CD4-positive, alpha-beta T cell (primary cell): Measurements from ENCODE around the gene CHAF1A. TPM values are rescaled to one million over a fixed set of nuclear protein-coding genes. Genes with fewer than 3 reads are reported as not detected.
A peak's percentile ranks its signal among the peaks of the same experiment; 100 is the strongest.

Source experiments
- ATAC-seq: fragments of 200-7000 bp; cut with Tn5 transposase; one replicate; pipeline ENCODE4 v1.10.0; 2022; ENCODE audit warnings: mild to moderate bottlenecking; ENCODE audit not compliant: poor library complexity
- CTCF ChIA-PET: fragments of 350-600 bp; sonication (Branson Sonifier 250); formaldehyde crosslinking; loops from one replicate; lab custom pipeline; 2021; ENCODE audit warnings: antibody characterized with exemption, inconsistent platforms; lab: Charles Lee
- POLR2A ChIA-PET: fragments of 350-600 bp; sonication (Branson Sonifier 250); formaldehyde crosslinking; loops from one replicate; lab custom pipeline; 2021; ENCODE audit warnings: antibody characterized with exemption, inconsistent platforms; lab: Charles Lee
- DNase-seq, 14 experiments: peaks; one replicate each; pipeline ENCODE4 v3.0.0-alpha.2; 2013 to 2020; ENCODE audit warnings: mixed read lengths in 2 of 14
- H3K27ac ChIP-seq, 2 donors: one replicate each; pipeline versions ENCODE4 v1.5.1 to v1.7.0; 2013; ENCODE audit warnings: low read length in 2 of 2, low read depth in 1 of 2, mild to moderate bottlenecking in 1 of 2
- H3K27me3 ChIP-seq, 2 experiments: 1 replicate in 1 of 2; 2 replicates in 1 of 2; pipeline versions ENCODE4 v1.6.1 to v1.7.0; 2013; ENCODE audit warnings: low read length in 2 of 2, control low read depth in 1 of 2, mild to moderate bottlenecking in 1 of 2, moderate library complexity in 1 of 2; ENCODE audit not compliant: insufficient read depth in 2 of 2, control insufficient read depth in 1 of 2
- H3K36me3 ChIP-seq: one replicate; pipeline ENCODE4 v1.6.1; 2013; ENCODE audit warnings: low read length, control low read depth; ENCODE audit not compliant: insufficient read depth
- H3K4me1 ChIP-seq: one replicate; pipeline ENCODE4 v1.6.1; 2013; ENCODE audit warnings: low read length, control low read depth; ENCODE audit not compliant: insufficient read depth
- H3K4me3 ChIP-seq: one replicate; pipeline ENCODE4 v1.5.1; 2013; ENCODE audit warnings: mild to moderate bottlenecking, low read length, moderate library complexity
- H3K9me3 ChIP-seq, 2 experiments: 1 replicate in 1 of 2; 2 replicates in 1 of 2; pipeline versions ENCODE4 v1.6.1 to v1.7.0; 2013; ENCODE audit warnings: low read length in 2 of 2, mild to moderate bottlenecking in 2 of 2, control low read depth in 1 of 2, moderate library complexity in 1 of 2; ENCODE audit not compliant: control insufficient read depth in 1 of 2, insufficient read depth in 1 of 2
- H3K27ac Mint-ChIP-seq: one replicate; pipeline ENCODE4 v1.8.0; 2020; ENCODE audit warnings: mixed read lengths
- H3K27me3 Mint-ChIP-seq: one replicate; pipeline ENCODE4 v1.8.0; 2021; ENCODE audit warnings: mixed read lengths
- H3K36me3 Mint-ChIP-seq: one replicate; pipeline ENCODE4 v1.8.0; 2021; ENCODE audit warnings: low read depth, mixed read lengths
- H3K4me1 Mint-ChIP-seq: one replicate; pipeline ENCODE4 v1.8.0; 2021; ENCODE audit warnings: low read depth, mixed read lengths
- H3K4me3 Mint-ChIP-seq: one replicate; pipeline ENCODE4 v1.8.0; 2020; ENCODE audit warnings: mild to moderate bottlenecking, mixed read lengths
- H3K9me3 Mint-ChIP-seq: one replicate; pipeline ENCODE4 v1.8.0; 2020; ENCODE audit warnings: mixed read lengths
- CTCF ChIP-seq: fragments of 200-600 bp; IDR thresholded peaks from one replicate; pipeline ENCODE4 v1.8.0; 2022; ENCODE audit warnings: antibody characterized with exemption, mild to moderate bottlenecking
- intact Hi-C, 2 experiments: fragments of 100-400 bp; cut with DNase I in 1 of 2; cut with micrococcal nuclease in 1 of 2; formaldehyde crosslinking; loops; one replicate each; pipeline versions ENCODE4 v1.15.1 to v1.9.0; 2023 to 2025; cut with DNase I, micrococcal nuclease
- polyA plus RNA-seq, 2 donors: library from polyadenylated mRNA; unstranded; fragments of 120-200 nt; gene quantifications; one replicate each; pipeline ENCODE4 v1.2.1, GENCODE V29; 2013
- total RNA-seq, 174 experiments: library from RNA in 2 of 174; stranded (reverse) in 2 of 174; gene quantifications; one replicate each; pipeline ENCODE4 v1.2.3 and lab custom pipeline; 2021 to 2026

Gene CHAF1A
- total RNA-seq (10 to 100 TPM; 27.5 to 27.8 TPM), total RNA-seq (lab: John Stamatoyannopoulos, UW) (3.8 to 141 (median 16.9) reads per million in 172 experiments)
- 8.3 TPM for polyA plus RNA-seq (2013, experiment 1 of 2)
- 8.6 TPM for polyA plus RNA-seq (2013, experiment 2 of 2)

DNA sequence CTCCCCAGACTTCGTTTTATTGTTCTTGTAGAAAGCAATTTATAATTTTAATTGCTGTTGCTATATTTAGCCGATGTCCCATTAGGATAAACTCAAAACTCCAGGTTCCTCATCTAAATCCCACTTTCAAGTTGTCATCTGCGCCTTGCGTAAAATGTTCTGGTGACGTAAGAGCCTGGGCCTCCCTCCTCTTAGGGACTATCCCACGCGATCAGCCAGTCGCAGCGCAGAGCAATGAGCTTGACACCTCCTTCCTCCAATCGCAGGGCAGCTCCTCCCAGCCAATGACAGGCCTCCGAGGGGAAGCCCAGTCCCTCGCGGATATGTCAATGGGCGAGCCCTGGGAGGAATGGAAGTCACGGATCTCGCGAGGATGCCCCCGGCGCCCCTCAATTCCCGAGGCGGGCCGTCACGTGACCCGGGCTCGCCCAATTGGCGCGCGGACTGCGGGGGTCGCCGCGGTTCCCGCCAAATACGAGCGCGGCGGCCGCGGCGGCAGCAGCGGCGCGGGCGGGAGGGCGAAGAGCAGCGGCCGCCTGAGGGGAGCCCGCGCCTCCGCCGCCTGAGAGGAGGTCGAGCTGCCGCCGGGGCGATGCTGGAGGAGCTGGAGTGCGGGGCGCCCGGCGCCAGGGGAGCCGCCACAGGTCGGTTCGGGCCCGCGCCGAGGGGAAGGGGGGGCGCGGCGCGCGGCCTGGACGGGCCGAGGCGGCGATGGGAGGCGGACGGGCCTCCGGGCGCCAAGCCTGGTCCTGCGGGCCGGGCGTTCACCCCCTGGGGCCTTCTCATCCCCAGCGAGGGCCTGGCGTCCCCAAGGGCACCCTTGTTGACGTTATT lies at the start of gene CHAF1A:
TSS of gene CHAF1A (plus strand) at position 470 of the 834 bp plus-strand sequence. CDS start at position 593, 123 bp downstream.
- H3K36me3 ChIP-seq, result peaks cover 8% of the 10 kb centered on the region
- peak within 1 kb of the TSS; percentile 91 for H3K4me3 Mint-ChIP-seq
- peak within 1 kb of the TSS; percentile 85 for H3K4me3 ChIP-seq
- H3K36me3 Mint-ChIP-seq, result peaks cover 16% of the 10 kb centered on the region
- no peaks in the 10 kb centered on the region for H3K9me3 Mint-ChIP-seq
- peak within 1 kb of the TSS; percentile 82 to 93 for H3K27ac ChIP-seq
- ATAC-seq (peak; percentile 90), DNase-seq (peak; percentile 95 to 100 (median 98))
- no peaks in the 10 kb centered on the region for H3K27me3 ChIP-seq
- peak within 1 kb of the TSS; percentile 95 for H3K27ac Mint-ChIP-seq
- ChIA-PET POLR2A (interaction anchor here (0.5 to 3.3 kb wide), 13 partner anchors 22 to 1318 kb away, joined by 3 to 33 read pairs (median 5); partner anchors contain the start of genes CATSPERD, DPP9, EEF2 and FEM1A), CTCF (interaction anchor here (1.3 to 3.2 kb wide), 3 partner anchors 34 to 155 kb away, joined by 3 to 63 read pairs (median 4); partner anchors contain the start of gene YJU2)
- no peak for TF ChIP-seq CTCF
- no peaks in the 10 kb centered on the region for H3K27me3 Mint-ChIP-seq
- peaks cover 49% of the 10 kb centered on the region for H3K4me1 ChIP-seq
- intact Hi-C loops, result loop anchor here (1.0 to 10.0 kb wide), 13 partner anchors 55 to 1222 kb away; partner anchors contain the start of genes UBXN6 (in 2 of the 2), EEF2 (in 1 of the 2), FEM1A (in 1 of the 2) and HDGFL2 (in 1 of the 2)
- no peaks in the 10 kb centered on the region for H3K9me3 ChIP-seq
- H3K4me1 Mint-ChIP-seq, result peaks cover 56% of the 10 kb centered on the region

DNA sequence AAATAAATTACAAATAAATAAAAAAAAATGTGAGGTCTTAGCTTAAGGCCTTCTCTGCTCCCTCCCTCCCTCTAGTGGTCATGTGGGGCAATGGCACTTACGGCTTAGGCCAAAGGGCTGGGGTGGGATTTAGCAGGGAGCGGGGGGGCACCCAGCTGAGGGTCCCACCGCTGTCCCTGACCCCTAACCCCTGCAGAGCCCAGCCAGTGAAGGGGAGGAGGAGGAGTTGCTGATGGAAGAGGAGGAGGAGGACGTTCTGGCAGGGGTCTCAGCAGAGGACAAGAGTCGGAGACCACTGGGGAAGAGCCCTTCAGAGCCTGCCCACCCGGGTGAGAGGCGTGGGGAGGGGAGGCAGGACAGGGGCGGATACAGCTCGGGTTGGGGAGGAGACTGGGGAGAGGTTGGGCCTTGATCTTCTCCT lies 49.7 kb upstream of the CHAF1A start:
- intact Hi-C loops, result loop anchor here (1.0 kb wide), 1 partner anchor 85 kb away; no protein-coding TSS in a partner anchor
- Mint-ChIP-seq H3K4me1 (no peaks in the 10 kb centered on the region), H3K27ac (no peak overlapping the region), H3K27me3 (no peaks in the 10 kb centered on the region), H3K4me3 (no peak overlapping the region), H3K36me3 (peaks cover 4% of the 10 kb centered on the region), H3K9me3 (no peaks in the 10 kb centered on the region)
- no peaks in the 10 kb centered on the region for H3K9me3 ChIP-seq
- POLR2A ChIA-PET, result interaction anchor here (0.7 to 1.9 kb wide), 7 partner anchors 9 to 215 kb away, joined by 3 to 22 read pairs (median 4); partner anchors contain the start of genes MPND, SH3GL1, TMIGD2 and YJU2
- H3K4me1 ChIP-seq, result no peaks in the 10 kb centered on the region
- H3K27ac ChIP-seq, result no peak overlapping the region
- CTCF ChIA-PET, result interaction anchor here (0.5 to 2.3 kb wide), 18 partner anchors 9 to 106 kb away, joined by 3 to 36 read pairs (median 3); partner anchors contain the start of genes MPND, SH3GL1, STAP2 and YJU2
- DNase-seq (peak; percentile 43 to 82 (median 57)), ATAC-seq (peak; percentile 94)
- TF ChIP-seq CTCF, result peak; percentile 87
- no peaks in the 10 kb centered on the region for H3K27me3 ChIP-seq
- no peak overlapping the region for H3K4me3 ChIP-seq
- peaks cover 7% of the 10 kb centered on the region for H3K36me3 ChIP-seq

DNA sequence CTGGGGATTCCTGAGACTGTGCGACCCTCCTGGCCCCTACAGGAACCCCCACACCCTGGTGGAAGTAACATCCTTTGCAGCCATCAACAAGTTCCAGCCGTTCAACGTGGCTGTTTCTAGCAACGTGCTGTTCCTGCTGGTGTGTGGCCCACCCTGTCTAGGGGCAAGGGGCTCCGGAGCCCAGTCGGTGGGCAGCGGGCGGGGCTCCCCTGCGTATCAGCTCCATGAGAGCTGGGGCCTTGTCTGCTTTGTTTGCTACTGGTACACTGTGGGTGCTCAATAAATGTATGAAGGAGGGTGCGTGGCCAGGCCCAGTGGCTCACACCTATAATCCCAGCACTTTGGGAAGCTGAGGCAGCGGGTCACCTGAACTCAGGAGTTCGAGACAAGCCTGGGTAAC lies 48.2 kb upstream of the CHAF1A start:
- no peaks in the 10 kb centered on the region for H3K9me3 Mint-ChIP-seq
- no peaks in the 10 kb centered on the region for H3K27me3 Mint-ChIP-seq
- Histone ChIP-seq H3K36me3 (peaks cover 20% of the 10 kb centered on the region), H3K4me1 (no peaks in the 10 kb centered on the region), H3K9me3 (no peaks in the 10 kb centered on the region), H3K27me3 (no peaks in the 10 kb centered on the region), H3K27ac (no peak overlapping the region), H3K4me3 (no peak overlapping the region)
- no peaks in the 10 kb centered on the region for H3K4me1 Mint-ChIP-seq
- no peak overlapping the region for H3K27ac Mint-ChIP-seq
- H3K4me3 Mint-ChIP-seq, result no peak overlapping the region
- ChIA-PET POLR2A (no interaction called here), CTCF (no interaction called here)
- TF ChIP-seq CTCF, result no peak
- intact Hi-C loops, result no loop called here
- ATAC-seq (no peak), DNase-seq (peak in 1 of 14 experiments; percentile 13)
- H3K36me3 Mint-ChIP-seq, result peaks cover 4% of the 10 kb centered on the region
